Thoracic aorta endothelial cell (primary cell): ENCODE measurements around the gene NAT16. TPM values are rescaled to one million over a fixed set of nuclear protein-coding genes. Genes with fewer than 3 reads are reported as not detected.

Experiments
- small RNA-seq: library from RNA; depleted of rRNA; stranded (forward); fragments of <200 nt; gene quantifications from one replicate; pipeline ENCODE3, GENCODE V24; 2012
- total RNA-seq: library from RNA; depleted of rRNA; stranded (reverse); fragments of >200 nt; gene quantifications from 2 replicates; pipeline ENCODE4 v1.2.3, GENCODE V29; 2012

The NAT16 gene
- not detected in 2 replicates for total RNA-seq

DNA sequence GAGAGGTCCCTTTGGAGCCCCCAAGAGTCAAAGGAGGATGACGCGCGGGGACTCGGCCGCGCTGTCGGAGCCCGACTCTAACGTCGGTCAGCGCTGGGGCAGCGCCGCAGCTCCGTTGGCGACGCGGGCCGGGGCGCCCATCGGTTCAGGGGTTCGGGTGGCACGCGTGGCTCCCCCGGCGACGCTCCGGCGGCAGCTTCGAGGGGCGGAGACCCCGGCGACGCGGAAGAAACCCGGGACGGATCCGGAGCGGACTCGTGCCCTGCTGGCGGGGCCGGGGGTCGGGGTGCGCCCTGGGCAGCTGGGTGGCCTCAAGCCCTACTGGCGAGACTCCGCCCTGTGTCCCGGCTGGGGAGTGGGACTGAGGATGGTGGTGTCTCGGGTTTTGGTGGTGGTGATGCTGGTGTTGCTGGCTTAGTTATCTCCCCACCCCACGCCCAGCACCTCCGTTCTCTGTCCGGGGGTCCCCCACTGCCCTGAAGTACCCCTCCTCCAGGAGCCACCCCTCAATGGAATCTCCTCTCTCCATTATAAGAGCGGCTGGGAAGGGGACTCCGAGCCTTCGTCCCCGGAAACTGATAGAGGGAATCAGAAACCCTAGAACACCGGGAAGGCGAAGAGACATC is at the start of gene NAT16:
Gene NAT16, minus strand, starts transcription at position 164 of the 626 bp plus-strand sequence. CDS start 5,486 bp downstream, outside the sequence.

DNA sequence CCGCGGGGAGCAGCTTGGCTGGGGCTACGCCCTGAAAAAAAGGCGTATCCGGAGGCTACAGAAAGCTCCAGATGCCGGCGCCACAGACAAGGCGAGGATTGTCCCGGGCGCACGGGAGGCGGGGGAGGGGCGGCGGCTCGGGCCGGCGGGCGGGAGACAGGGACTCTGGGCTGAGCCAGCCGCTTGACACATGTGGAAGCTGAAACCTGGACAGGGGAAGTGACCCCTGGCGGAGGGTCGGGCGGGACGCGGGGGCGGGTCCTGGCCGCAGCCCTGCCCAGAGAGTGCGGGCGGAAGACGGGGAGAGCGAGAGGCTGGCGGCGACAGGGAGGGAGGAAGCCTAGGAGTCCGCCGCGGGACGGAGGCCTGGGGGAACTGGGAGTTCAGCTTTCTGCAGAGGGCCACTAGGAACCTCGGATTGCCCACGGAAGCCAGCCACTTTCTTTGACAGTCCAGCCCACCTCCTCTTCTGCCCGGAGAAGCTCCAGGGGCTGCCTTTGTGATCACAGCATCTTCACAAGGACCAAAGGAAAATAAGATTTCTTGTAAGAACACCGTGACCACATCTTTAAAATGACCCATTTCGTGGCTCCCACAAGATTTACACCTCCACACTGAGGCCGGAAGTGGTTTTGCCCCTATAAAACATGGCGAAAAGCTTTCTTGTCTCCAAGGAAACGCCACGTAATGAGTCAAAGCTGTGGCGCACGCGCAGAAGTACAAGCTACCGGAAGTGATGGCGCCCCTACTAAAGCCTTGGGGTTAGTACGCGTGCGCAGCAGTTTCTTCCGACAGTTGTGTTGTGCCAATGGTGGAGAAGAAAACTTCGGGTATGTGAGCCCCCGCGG is 37.5 kb upstream of the NAT16 start, which contains the start of the genes PLOD3 and ZNHIT1:
Gene PLOD3, minus strand, starts transcription at position 194 of the 848 bp plus-strand sequence. CDS start 307 bp downstream, outside the sequence.
Gene ZNHIT1, plus strand, starts transcription at position 778 of the 848 bp plus-strand sequence. Its CDS starts 31 bp downstream, at position 809.

DNA sequence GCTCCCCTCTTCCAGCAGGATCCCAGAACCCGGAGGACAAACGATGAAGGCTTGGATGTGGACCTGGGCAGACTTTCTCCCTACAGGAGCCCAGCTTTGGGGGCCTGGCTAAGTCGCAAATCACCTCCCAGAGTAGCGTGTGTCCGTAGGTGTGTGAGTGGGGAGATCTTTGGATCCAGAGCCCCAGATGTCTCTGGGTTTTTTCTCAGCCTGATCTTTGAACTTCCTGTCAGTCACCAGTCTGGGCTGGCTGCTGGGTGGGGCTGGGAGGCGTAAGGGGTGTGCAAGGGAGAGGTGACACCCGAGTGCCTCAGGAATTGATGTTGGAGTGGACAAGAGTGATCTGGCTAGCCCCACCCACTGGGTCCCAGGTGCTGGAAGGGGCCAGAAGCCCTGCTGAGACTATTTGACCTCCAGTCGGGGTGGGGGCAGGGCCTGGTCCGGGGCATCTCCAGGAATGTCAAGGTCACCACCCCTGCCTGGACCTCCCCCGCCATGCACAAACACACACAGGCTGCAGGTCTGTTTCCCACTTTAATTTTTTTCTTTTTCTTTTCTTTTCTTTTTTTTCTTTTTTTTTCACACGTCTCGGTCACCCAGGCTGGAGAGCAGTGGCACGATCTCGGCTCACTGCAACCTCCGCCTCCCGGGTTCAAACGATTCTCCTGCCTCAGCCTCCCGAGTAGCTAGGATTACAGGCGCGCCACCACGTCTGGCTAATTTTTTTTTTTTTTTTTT is 20.9 kb upstream of the NAT16 start, which contains the start of gene MOGAT3:
Gene MOGAT3, minus strand, starts transcription at position 175 of the 738 bp plus-strand sequence. CDS start 182 bp downstream, outside the sequence.

DNA sequence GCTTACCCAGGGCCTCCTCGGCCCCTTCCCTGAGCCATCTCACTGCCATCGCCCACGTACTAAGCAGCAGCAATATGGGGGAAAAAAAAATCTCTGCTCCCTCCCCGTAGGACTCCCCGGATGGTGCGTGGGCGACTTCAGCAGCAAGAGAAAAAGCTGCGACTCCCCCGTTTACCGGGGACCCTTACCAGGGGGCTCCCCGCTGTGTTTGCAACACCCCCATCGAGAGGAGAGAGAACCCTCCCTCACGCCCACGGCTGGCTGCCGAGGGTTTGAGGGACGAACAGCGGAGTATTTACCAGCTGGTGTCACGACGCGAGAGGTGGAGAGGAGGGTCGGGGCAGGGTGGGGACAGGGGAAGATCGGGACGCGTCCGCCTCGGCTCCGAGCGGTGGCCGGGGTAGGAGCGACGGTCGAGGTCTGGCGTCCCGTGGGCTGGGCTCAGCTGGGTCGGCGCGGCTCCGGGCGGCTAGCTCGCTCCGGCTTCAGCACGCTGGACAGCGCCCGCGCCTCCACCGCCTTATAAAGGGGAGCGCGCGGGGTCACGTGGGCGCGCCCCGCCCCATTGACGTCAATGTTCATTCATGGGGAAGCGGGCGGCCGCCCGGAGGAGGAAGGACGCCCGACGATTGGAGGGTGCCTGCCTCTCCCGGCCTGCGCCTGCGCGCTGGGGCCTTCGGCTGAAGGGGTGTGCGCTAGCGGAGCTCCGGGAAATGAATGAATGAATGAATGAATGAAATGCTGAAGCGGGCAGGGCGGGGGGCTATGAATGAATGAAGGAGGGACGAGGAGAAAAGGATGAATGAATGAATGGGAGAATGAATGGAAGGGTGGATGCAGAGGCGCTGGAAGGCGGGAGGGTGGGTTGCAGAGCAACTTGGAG is 14.8 kb downstream of the NAT16 start, which contains the start of gene VGF:
Gene VGF, minus strand, starts transcription at position 495 of the 883 bp plus-strand sequence. CDS start 726 bp downstream, outside the sequence.

DNA sequence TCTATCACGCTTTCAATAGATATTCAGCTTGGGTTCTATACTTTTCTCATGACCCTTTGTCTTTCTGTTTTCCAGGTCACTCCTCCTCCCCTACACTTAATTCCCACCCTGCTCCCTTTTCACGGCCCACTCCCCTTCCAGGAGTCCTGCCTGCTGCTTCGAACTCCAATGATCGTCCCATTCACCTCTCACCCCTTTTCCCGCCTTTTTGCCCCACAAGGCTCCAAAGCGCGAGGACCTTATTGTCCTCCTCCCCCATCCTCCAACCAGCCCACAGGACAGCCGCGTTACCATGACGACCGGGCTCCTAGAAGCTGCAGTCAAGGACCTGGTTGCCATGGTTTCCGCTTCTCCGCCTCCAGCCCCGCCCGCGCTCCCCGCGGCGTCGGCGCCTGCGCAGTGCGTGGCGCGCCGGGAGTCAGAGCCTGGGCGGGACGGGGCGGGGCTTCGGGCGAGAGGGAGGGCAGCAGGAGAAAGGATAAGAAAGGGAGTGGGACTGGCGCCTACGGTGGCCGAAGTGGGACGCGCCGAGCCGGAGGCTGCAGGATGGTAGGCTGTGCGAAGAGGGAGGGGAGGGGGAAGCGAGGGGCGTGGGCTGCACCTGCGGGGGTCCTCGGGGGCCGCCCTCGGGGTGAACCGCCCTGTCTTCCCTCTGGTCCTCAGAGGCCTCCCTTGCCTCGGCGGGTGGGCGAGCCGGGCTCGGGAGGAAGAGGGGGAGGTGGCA is 26.0 kb downstream of the NAT16 start, which contains the start of gene AP1S1:
Gene AP1S1, plus strand, starts transcription at position 508 of the 724 bp plus-strand sequence. Its CDS starts 39 bp downstream, at position 547.

DNA sequence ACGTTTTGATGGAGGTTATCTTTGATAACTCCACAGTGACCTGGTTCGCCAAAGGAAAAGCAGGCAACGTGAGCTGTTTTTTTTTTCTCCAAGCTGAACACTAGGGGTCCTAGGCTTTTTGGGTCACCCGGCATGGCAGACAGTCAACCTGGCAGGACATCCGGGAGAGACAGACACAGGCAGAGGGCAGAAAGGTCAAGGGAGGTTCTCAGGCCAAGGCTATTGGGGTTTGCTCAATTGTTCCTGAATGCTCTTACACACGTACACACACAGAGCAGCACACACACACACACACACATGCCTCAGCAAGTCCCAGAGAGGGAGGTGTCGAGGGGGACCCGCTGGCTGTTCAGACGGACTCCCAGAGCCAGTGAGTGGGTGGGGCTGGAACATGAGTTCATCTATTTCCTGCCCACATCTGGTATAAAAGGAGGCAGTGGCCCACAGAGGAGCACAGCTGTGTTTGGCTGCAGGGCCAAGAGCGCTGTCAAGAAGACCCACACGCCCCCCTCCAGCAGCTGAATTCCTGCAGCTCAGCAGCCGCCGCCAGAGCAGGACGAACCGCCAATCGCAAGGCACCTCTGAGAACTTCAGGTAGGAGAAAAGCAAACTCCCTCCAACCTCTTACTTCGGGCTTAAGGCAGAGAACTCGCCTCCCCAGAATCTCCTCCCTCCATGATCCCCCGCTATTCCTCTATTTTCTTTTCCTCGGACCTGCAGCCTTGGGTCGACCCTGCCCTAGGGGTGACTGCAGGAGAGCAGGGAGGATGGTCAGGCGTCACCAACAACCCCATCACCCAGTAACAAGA is 53.2 kb downstream of the NAT16 start, which contains the start of gene SERPINE1:
Gene SERPINE1, plus strand, starts transcription at position 454 of the 809 bp plus-strand sequence. CDS start 1,290 bp downstream, outside the sequence.

Small RNAs within 50 kb of the gene (small RNA-seq; reads per million reads assigned to genes)
- gene MIR4653, result not detected

Other genes starting within 250 kb of the NAT16 start
- gene MUC3A, start 230.8 kb downstream of the NAT16 start, total RNA-seq, result not detected in 2 replicates
- not detected in 2 replicates for gene MUC12, start 210.7 kb downstream of the NAT16 start, total RNA-seq
- not detected in 2 replicates for gene MUC17, start 160.2 kb downstream of the NAT16 start, total RNA-seq
- gene TRIM56, start 94.8 kb downstream of the NAT16 start, total RNA-seq, result 14.1 and 16.9 TPM in 2 replicates
- gene SERPINE1, start 53.2 kb downstream of the NAT16 start, total RNA-seq, result 1,853 and 2,613 TPM in 2 replicates
- gene AP1S1, start 25.8 kb downstream of the NAT16 start, total RNA-seq, result 96.4 and 116 TPM in 2 replicates
- 0.07 TPM in 1 of 2 replicates, not detected in the other for gene VGF, start 14.7 kb downstream of the NAT16 start, total RNA-seq
- gene MOGAT3, start 20.7 kb upstream of the NAT16 start, total RNA-seq, result not detected in 2 replicates
- gene PLOD3, start 37.3 kb upstream of the NAT16 start, total RNA-seq, result 69.5 and 74.9 TPM in 2 replicates
- 84.6 and 103 TPM in 2 replicates for gene ZNHIT1, start 37.9 kb upstream of the NAT16 start, total RNA-seq
- gene CLDN15, start 57.5 kb upstream of the NAT16 start, total RNA-seq, result 3.3 and 4.6 TPM in 2 replicates
- 123 and 183 TPM in 2 replicates for gene FIS1, start 64.8 kb upstream of the NAT16 start, total RNA-seq
- gene IFT22, start 141.5 kb upstream of the NAT16 start, total RNA-seq, result 21.2 and 21.5 TPM in 2 replicates
- gene COL26A1, start 182.6 kb upstream of the NAT16 start, total RNA-seq, result not detected in 2 replicates